Right ventricle myocardium superior (tissue), 1 donor: ENCODE data around the gene DIABLO. TPM values are rescaled to one million over a fixed set of nuclear protein-coding genes. Genes with fewer than 3 reads are reported as not detected.
"Not testable (repeated sequence)": the region's sequence is repeated elsewhere in the genome, so short reads cannot be mapped to it uniquely, and the experiment has no call there.

ENCODE experiments used
- ATAC-seq: fragments of 200-7000 bp; cut with Tn5 transposase; one replicate; pipeline ENCODE4 v1.9.1; 2020; ENCODE audit warnings: mild to moderate bottlenecking; ENCODE audit not compliant: poor library complexity
- DNase-seq: peaks from one replicate; pipeline ENCODE4 v3.0.0-alpha.2; 2020
- intact Hi-C: fragments of 100-400 bp; cut with DNase I; formaldehyde crosslinking; loops from one replicate; pipeline ENCODE4 v1.11.2; 2022
- total RNA-seq: library from RNA; stranded (reverse); fragmentation: NEBNext Ultra II Directional; extraction: Animal tissue kit (Norgen Biotek cat#: 25700); gene quantifications from one replicate; pipeline ENCODE4 v1.2.1, GENCODE V29; 2021
- donor health status: DM: no; HTN: yes; CAD: no; lungs with severe emphysema.

The DIABLO gene
- total RNA-seq, 1 donor from 2014 or later: 27.8 TPM

DNA sequence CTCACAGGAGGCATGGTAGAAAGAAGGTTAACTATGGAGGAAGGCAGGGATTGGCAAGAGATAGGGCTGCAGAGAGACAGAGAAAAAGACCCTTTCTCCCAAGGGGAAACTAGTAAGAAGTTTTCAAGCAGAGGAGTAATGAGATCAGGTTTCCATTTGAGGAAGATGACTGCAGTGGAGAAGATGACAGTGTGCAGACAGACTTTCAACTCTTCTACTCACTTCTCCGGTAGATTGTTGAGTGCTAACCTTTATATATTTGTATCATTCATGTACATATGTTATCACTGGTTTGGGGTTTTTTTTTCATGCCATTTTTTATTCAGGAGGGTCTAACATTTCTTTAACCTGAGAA, 28.3 kb downstream of the DIABLO start:
- intact Hi-C loops: no loop called here
- no peak for DNase-seq
- no peak for ATAC-seq

DNA sequence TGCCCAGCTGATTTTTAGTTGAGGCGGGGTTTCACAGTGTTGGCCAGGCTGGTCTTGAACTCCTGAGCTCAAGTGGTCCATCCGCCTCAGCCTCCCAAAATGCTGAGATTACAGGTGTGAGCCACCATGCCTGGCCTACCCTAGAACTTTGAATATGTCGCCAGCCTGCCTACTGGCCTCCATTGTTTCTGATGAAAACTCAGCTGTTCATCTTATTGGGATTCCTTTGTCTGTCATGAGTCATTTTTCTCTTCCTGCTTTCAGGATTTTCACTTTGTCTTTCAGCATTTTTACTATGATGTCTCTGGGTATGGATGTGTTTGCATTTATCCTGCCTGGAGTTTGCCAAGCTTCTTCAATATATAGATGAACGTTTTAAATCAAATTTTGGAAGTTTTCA, 30.4 kb downstream of the DIABLO start:
- ATAC-seq (no peak), DNase-seq (no peak)
- intact Hi-C loops: no loop called here

DNA sequence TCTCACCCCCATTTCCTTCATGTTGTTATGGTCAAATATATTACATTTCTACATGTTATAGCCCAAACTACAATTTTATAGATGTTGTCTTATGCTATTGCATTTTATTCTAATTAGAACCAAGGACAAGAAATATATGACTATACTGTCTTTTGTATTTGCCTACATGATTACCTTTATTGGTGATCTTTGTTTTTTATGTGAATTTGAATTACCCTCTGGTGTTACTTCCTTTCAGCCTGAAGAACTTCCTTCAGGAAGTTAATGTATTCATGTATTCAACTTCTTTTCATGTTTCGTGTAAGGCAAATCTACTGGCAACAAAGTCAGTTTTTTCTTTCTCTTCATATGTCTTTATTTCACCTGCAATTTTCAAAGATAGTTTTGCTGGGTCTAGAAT, 31.0 kb downstream of the DIABLO start:
- intact Hi-C loops: no loop called here
- ATAC-seq (no peak), DNase-seq (no peak)

DNA sequence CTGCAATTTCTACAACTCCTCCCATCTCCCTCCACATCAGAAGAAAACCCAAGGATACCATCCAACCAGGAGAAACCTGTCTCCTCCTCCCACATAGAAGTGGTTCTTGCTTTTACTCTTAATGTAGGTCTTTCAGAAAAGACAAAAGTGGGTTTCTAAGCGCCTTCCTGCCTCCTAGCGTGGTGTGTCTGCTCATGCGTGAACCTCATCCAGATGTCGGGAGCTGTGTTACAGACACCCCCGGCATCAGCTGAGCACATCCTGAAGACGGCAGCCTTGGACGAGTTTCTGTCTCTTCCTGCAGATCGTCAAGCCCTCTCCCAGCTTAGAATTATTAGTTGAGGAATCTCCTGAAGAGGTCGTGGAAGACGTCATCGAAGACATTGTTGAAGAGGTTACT, 33.4 kb downstream of the DIABLO start:
- ATAC-seq (no peak), DNase-seq (no peak)
- intact Hi-C loops: no loop called here

DNA sequence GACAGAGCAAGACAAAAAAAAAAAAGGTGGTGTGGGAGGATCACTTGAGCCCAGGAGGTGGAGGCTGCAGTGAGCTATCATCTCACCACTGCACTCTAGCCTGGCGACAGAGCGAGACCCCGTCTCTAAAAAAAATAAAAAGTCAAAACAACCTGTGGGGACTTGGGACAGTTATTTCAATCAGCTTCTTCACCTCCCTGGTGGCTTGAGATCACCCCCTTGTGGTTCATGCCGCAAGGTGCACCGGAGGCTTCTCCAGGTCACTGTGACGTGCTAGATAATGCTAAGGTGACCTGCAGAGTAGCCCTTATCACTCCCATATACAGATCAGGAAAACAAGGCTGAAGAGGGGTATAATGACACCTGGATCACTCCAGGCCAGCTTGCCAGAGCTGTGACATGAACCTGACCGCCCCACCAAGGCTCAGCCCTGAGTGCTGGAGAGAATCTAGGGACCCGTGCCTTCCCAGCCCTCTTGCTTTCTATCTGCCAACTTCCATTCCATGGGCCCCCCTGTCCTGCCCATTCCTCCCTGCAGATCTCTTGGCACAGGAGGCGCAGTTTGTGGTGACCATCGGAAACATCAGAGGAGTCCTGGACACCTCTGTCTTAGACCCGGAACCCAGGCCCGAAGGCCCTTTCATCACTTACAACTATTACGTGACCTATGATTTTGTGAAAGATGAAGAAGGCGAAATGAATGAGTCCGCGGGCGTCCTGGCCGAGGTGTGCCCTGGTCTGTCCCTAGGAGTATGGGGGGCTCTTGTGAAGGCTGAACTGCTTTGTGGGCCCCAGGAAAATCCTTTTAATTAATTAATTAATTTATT, 34.8 kb downstream of the DIABLO start:
- ATAC-seq: peak; percentile 84
- intact Hi-C loops: no loop called here
- peak; percentile 66 for DNase-seq

DNA sequence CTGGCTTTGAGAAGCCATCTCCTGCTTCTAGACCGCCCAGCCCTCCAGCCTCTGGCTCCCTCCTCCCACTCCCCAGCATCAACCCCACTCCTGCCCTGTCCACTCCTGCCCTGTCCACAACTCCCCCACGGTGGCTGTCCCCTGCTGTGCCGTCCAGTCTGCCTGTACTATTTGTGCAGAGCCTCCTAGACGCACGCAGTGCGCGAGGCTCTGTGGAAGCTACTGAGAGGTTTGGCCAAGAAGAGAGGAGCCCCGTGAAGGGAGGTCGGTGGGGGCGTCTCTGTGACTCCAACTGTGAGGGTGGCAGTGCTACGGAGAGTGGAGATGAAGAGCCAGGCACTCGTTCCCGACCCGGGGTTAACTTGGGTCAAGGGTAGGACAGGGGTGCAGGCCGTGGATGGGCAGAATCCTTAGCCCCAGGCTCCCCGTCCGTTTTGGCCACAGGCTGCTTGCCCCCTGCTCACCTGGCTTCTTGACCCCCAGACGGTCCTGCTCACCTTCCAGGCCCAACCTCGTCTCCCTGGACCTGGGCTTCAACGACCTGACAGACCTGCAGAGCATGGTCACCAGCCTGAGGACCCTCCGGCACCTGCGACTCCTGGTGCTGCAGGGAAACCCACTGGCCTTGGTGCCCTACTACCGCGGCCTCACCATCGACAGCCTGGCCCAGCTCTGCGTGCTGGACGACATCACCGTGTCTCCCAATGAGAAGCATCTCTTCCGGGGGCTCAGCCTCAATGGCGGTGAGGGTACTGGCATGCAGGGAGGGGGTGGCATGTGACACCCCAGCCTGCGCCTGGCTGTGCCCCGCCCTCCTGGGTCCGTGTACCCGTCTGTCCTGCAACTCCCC, 36.0 kb downstream of the DIABLO start:
- intact Hi-C loops: no loop called here
- no peak for DNase-seq
- ATAC-seq: no peak

DNA sequence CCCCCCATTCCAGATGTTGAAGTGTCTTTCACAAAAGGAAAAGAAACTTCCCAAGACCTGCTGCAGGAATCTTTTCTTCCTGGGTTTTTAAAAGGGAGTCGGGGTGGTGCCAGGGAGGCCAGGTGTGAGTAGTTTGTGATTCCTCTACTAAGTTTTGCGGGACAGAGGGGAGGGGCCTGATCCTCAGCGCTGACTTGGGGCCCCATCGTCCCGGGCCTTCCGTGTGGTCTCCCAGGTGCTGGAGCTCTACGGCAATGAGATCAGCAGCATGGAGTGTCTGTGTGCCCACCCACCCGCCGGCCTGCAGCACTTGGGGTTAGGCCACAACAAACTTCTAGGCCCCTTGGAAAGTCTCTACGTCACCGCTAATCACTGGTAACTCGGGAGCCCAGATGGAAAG, 38.4 kb downstream of the DIABLO start:
- no peak for ATAC-seq
- DNase-seq: no peak
- intact Hi-C loops: no loop called here

DNA sequence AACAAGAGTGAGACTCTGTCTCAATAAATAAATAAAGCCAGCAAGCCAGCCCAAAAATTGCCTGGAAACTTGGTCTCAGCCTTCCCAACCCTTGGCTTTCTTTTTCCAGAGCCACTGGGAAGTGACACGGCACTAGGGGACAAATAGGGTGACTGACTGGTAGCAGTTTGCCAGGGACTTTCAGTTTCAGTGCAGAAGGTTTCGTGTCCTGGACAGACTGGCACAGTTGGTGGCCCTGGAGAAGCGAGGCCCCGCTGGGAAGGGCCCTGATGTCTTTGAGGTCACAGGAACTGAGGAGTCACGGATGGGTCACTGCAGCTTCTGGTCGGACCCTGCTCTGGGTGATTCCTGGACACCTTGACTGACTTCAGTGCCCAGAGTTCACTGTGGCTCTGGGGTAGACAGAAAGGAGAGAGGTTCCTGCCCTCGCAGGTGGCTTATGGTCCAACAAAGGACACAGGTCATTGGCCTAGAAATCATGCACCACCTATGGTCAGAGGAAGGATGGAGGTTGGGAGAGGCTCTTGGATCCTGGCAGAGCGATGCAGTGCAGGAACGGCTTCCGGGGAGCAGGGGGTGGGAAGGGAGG, 40.3 kb downstream of the DIABLO start:
- DNase-seq: no peak
- intact Hi-C loops: no loop called here

DNA sequence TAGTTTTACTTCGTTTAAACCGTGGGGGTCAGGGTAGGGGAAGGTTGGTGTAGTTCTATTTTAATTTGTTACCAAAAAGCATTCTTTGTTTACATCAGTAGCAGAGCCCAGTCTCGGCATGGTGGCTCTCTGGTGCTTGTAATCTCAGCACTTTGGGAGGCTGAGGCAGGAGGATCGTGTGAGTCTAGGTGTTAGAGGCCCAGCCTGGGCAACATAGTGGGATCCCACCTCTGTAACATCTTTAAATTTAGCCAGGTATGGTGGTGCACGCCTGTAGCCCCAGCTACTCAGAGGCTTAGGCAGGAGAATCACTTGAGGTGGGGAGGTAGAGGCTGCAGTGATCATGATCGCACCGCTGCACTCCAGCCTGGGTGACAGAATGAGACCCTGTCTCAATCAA, 40.8 kb downstream of the DIABLO start:
- DNase-seq (no peak), ATAC-seq (no peak)
- intact Hi-C loops: no loop called here

More for the DNA sequence above, 40.3 kb downstream of the DIABLO start:
- ATAC-seq: no peak

DNA sequence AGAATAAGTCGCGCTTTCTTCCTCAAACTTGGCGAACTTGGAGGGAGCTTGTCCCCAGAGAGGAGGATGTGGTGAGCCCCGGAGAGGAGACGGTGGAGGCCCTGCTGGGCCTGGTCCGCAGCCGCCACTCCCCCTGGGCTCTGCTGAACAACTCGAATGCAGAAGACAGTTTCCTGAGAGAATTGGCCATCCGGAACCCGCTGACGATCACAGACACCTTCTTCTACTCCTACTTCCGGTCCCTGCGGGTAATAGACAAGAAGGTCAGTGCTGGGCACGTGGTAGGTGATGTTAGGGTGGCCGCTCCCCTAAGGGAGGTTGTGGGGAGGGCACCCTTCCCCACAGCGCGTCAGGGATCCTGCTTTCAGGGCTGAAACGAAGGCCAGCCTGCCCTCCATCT, 41.3 kb downstream of the DIABLO start:
- ATAC-seq (no peak), DNase-seq (no peak)
- intact Hi-C loops: no loop called here

DNA sequence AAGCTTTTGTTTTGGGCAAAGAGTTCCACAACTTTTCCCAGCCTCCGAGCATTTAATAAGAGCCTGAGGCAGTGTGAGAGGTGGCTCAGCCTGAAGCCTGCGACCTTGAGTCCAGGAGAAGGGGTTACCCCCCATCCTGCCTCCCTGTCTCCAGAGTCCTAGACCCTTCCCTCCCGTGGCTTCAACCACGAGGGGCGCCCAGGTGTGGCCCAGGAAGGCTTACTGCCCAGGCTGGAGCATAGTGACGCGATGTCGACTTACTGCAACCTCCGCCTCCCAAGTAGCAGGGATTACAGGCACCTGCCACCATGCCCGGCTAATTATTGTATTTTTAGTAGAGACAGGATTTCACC, 42.3 kb downstream of the DIABLO start:
- ATAC-seq: no peak
- intact Hi-C loops: no loop called here
- no peak for DNase-seq

DNA sequence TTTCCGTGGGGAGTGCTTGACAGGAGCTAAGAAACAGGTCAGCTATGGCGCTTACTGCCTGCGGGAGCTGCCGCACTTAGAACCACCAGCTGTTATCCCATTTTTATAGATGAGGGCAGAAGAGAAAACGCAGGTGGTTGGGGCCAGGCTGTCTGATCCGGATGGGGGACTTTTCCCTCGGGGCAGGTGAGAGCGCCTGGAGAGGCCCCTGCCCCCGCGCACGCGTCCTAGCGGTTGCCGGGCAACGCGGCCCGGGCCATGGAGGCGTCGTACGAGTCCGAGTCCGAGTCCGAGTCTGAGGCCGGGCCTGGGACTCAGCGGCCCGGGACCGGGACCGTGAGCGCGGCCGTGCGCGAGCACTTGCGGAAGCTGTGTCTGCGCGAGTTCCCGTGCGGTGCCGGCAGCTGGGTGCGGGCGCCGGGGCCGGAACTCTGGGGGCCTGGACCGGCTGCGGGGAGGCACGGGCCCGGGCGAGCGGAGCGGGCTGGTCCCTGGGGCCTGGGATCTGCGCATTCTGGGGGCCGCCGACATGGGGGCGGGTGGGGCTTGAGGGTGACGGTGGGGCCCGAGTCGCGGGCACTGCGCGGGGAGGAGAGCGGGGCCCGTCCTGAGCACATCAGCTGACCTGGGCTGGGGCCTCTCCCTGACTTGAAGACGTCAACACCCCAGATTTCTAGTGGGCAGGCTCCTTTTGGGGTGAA, 42.8 kb downstream of the DIABLO start, which contains the start of gene LRRC43:
LRRC43 (plus strand) TSS at position 237 of the 701 bp plus-strand sequence; CDS start at position 259, 22 bp downstream.
- DNase-seq: peak; percentile 61
- intact Hi-C loops: no loop called here
- ATAC-seq: peak; percentile 75

DNA sequence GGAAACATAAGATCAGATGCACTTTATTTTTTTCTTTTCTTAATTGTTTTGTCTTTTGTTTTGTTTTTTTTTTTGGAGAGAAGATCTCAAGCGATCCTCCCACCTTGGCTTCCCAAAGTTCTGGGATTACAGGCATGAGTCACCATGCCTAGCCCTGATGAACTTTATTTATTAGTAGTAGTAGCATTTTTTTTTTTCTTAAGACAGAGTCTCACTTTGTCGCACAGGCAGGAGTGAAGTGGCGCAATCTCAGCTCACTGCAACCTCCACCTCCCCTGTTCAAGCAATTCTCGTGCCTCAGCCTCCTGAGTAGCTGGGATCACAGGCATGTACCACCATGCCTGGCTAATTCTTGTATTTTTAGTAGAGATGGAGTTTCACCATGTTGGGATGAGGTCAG, 49.4 kb downstream of the DIABLO start:
- intact Hi-C loops, ATAC-seq, DNase-seq: not testable (repeated sequence)

DNA sequence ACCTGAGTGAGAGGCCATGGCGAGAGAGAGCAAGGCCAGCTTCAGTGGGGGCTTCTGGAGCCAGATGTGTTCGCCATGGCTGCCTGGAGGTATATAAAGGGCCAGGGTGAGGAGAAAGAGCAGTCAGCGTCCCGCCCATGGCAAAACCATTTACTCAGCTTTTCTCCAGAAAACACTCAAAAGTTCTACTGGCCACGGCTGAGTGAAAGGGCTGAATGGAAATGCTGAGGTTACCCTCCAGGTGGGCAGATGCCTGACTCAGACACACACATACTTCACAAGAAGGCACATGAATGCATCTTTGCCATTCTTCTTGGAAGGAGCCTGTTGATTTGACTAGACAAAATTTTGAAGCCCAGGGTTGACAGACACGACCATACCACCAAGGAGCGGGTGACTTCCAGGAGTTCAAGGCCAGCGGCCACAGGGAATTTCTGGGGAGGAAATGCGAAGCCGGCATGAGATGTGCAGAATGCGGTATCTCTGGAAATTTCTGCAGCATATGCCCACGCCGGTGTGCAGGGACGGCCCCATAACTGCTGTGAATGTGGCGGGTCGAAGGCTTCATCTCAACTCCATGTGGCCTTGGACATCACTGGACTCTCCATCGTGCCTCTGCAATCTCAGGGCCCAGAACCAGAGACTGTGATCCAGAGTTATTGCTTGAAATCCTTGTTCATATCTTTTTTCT, 51.6 kb downstream of the DIABLO start, which contains the start of gene IL31:
IL31 (minus strand) TSS at position 67 of the 691 bp plus-strand sequence; CDS start at position 18, 49 bp downstream.
- intact Hi-C loops: no loop called here
- ATAC-seq: no peak
- DNase-seq: no peak

DNA sequence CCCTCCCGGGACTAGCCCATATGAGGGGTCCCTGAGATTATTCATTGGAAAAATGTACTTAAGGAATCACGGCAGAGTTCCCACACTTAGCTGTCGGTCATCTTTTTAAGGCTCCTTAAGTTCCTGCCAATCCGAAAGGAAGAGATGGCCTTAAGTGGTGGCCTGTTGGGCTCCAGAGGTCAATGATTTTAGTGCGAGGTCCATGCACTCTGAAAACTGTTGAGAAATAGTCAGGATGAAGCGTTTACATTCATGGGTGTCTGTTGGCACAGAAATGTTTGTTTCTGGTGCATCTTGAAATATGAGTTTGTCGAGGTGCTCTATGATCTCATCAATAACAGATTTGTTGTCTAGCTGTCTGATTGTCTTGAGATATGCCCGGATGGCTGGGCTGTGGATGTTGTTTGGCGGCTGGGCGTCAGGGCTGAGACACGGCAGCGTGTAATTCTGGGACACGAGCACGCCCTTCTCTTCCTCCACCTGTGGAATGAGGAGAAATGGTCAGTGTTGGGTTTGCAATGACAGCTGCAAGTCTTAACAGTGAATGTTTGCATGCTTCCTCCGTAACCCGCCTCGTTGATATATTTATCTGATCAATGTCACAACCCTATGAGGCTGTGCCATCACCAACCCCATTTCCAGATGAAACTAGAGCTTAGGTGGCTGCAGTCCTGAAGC, 53.5 kb downstream of the DIABLO start:
- intact Hi-C loops: no loop called here
- ATAC-seq (no peak), DNase-seq (no peak)

DNA sequence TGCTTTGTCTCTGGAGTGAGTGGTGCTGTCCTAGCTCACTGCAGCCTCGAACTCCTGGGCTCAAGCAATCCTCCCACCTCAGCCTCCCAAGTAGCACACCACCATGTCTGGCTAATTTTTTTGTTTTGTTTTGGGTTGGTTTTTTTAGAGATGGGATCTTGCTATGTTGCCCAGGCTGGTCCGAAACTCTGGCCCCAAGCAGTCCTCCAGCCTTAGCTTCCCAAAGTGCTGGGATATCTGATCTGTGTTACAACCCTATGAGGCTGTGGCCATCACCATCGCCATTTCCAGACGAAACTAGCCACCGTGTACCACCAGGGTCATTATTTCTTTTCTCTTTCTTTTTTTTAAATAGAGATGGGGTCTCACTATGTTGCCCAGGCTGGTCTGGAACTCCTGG, 54.5 kb downstream of the DIABLO start:
- DNase-seq: no peak
- ATAC-seq: no peak
- intact Hi-C loops: no loop called here

DNA sequence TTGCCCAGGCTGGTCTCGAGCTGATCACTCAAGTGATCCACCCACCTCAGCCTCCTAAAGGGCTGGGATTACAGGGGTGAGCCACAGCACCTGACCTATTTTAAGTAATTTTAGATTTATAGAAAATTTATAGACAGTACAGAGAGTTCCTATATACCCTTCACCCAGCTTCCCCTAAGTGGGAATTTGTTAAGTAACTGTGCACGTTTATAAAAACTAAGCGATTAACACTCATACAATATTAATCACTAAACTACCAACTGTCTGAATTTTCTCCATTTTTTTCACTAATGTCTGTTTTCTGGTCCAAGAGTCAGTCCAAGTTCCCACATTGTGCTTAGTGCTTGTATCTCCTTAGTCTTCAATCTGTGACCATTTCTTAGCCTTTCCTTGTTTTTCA, 57.4 kb downstream of the DIABLO start:
- ATAC-seq (no peak), DNase-seq (no peak)
- intact Hi-C loops: no loop called here

DNA sequence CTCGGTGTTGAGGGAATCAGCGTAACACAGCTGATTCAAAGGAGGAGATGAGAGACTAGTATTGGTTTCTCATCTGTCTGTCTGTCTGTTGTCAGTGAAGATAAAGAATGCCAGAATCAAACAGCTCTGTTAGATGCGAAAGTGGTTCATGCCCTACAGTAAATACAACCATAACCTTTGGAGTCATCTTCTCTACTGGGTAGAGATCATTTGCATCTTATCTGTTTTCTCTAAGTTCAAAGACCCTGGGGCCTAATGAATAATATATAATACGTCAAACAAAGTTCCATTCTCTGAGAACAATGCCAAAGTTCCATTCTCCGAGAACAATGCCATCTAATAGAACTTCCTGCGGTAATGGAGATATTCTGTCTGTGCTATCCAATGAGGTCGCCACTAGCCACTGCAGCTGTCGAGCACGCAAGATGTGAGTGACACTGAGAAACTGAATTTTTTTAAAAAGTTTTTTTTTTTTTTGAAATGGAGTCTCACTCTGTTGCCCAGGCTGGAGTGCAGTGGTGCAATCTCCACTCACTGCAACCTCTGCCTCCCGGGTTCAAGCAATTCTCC, 58.4 kb downstream of the DIABLO start:
- intact Hi-C loops: no loop called here
- ATAC-seq: no peak
- DNase-seq: no peak
